Peyer's patch (tissue), 4 donors: ENCODE results near the gene ATF6. TPM values are rescaled to one million over a fixed set of nuclear protein-coding genes. Genes with fewer than 3 reads are reported as not detected.
"Not testable (repeated sequence)": the region's sequence is repeated elsewhere in the genome, so short reads cannot be mapped to it uniquely, and the experiment has no call there.

Source experiments
- DNase-seq, 3 donors: peaks; one replicate each; pipeline ENCODE4 v3.0.0-alpha.2; 2017 to 2019
- H3K27ac ChIP-seq, 4 donors: fragments of 200-600 bp; sonication (generic); one replicate each; pipeline ENCODE4 v1.5.1; 2016 to 2019
- H3K27me3 ChIP-seq, 2 donors: fragments of 200-600 bp; sonication (generic); one replicate each; pipeline ENCODE4 v1.5.1; 2019
- H3K36me3 ChIP-seq, 3 donors: fragments of 200-600 bp; sonication (generic); one replicate each; pipeline ENCODE4 v1.5.1; 2016 to 2019
- H3K4me1 ChIP-seq, 4 donors: fragments of 200-600 bp; sonication (generic); one replicate each; pipeline ENCODE4 v1.5.1; 2016 to 2019
- H3K4me3 ChIP-seq, 4 donors: fragments of 200-600 bp; sonication (generic); 1 replicate in 3 of 4; 2 replicates in 1 of 4; pipeline ENCODE4 v1.5.1; 2016 to 2019; ENCODE audit warnings: mild to moderate bottlenecking in 1 of 4
- H3K9me3 ChIP-seq, 4 donors: fragments of 200-600 bp; sonication (generic); one replicate each; pipeline ENCODE4 v1.5.1; 2016 to 2019; ENCODE audit warnings: mild to moderate bottlenecking in 1 of 4
- POLR2A ChIP-seq, 2 donors: fragments of 450-650 bp; IDR thresholded peaks; one replicate each; pipeline ENCODE4 v1.5.1; 2017; ENCODE audit warnings: antibody characterized with exemption in 2 of 2, mild to moderate bottlenecking in 2 of 2, moderate library complexity in 2 of 2
- total RNA-seq, 4 donors: library from RNA; depleted of rRNA; stranded (reverse); fragments of >200 nt; gene quantifications; one replicate each; pipeline ENCODE4 v1.1.0, GENCODE V29; 2016
- TF ChIP-seq, protein P1 (sequence below), 6 experiments: fragments of 450-650 bp in 4 of 6; fragments of 200-600 bp in 2 of 6; sonication (generic) in 1 of 6; IDR thresholded peaks; one replicate each; pipeline ENCODE4 v1.5.1; 2017 to 2019; ENCODE audit warnings: antibody characterized with exemption in 6 of 6, mild to moderate bottlenecking in 3 of 6, moderate library complexity in 1 of 6

The ATF6 gene
- total RNA-seq, 4 donors from 2014 or later: 15.5 to 21.4 (median 20.8) TPM

DNA sequence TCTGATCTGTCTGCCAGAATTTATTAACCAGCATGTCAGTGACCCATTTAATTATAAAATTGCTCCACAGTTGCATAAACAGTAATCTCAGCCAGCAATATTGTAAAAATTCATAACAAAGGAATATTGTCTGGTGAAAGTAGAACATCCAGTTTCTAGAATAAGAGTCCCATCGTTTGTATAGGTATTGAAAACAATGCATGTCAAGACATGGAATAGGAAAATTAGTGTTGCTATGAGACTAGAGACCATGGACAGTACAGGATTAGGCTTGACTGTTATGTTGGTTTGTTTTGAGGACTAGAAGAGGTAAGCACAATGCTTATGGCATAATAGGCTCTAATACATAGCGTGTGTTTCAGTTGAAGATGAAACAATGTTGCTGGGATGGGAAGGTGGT lies 37.1 kb downstream of the ATF6 start:
- peaks cover 0 to 34% (median 0%) of the 10 kb centered on the region in 3 donors for H3K36me3 ChIP-seq
- no peaks in the 10 kb centered on the region for H3K9me3 ChIP-seq
- no peaks in the 10 kb centered on the region for H3K4me1 ChIP-seq
- no peak overlapping the region for H3K4me3 ChIP-seq
- no peaks in the 10 kb centered on the region for H3K27me3 ChIP-seq
- no peak for DNase-seq
- no peak overlapping the region for H3K27ac ChIP-seq
- TF ChIP-seq POLR2A (IDR thresholded peaks at IDR 0.05): no peak
- TF ChIP-seq, protein P1, sequence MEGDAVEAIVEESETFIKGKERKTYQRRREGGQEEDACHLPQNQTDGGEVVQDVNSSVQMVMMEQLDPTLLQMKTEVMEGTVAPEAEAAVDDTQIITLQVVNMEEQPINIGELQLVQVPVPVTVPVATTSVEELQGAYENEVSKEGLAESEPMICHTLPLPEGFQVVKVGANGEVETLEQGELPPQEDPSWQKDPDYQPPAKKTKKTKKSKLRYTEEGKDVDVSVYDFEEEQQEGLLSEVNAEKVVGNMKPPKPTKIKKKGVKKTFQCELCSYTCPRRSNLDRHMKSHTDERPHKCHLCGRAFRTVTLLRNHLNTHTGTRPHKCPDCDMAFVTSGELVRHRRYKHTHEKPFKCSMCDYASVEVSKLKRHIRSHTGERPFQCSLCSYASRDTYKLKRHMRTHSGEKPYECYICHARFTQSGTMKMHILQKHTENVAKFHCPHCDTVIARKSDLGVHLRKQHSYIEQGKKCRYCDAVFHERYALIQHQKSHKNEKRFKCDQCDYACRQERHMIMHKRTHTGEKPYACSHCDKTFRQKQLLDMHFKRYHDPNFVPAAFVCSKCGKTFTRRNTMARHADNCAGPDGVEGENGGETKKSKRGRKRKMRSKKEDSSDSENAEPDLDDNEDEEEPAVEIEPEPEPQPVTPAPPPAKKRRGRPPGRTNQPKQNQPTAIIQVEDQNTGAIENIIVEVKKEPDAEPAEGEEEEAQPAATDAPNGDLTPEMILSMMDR (IDR thresholded peaks at IDR 0.05): no peak

DNA sequence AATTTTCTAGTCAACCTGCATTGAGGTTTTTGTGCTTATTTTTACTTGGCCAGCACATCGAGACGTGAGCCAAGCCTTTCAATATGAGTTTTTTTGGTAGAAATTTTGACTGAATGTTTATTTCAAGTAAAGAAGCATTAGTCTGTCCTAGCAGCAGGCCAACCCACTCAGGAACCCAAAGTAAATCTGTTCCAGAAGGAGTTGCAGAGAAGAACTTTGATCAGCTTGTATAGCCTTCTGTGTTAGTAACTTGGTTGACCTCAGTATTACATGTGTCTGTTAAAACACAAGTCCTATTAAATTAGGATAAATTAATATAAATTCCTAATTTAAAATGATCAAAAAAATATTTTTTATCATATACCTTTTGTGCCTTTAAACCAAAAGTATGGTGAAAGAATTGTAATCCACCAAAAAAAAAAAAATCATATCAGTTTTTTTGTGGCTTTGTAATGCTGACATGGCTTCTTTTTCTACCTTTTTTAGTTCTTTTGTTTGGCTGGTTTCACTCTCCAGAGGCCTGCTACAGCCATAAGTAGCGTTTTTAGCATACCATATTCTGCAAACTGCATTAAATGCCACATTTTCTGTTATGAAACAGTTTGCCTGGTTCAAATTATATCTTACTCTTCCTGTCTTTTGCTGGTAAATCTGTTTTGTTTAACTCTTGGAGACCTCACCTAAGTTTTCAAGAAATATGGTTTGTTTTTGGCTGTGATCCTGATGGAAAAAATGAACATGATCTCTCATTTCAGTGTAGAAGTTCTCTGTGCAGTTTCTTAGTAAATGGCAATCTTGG lies 39.5 kb downstream of the ATF6 start:
- peaks cover 0 to 22% (median 0%) of the 10 kb centered on the region in 3 donors for H3K36me3 ChIP-seq
- H3K4me3 ChIP-seq: no peak overlapping the region
- no peak for DNase-seq
- no peaks in the 10 kb centered on the region for H3K4me1 ChIP-seq
- H3K9me3 ChIP-seq: no peaks in the 10 kb centered on the region
- H3K27ac ChIP-seq: no peak overlapping the region
- H3K27me3 ChIP-seq: no peaks in the 10 kb centered on the region
- TF ChIP-seq POLR2A (IDR thresholded peaks at IDR 0.05): no peak
- TF ChIP-seq, protein P1 (IDR thresholded peaks at IDR 0.05): no peak

DNA sequence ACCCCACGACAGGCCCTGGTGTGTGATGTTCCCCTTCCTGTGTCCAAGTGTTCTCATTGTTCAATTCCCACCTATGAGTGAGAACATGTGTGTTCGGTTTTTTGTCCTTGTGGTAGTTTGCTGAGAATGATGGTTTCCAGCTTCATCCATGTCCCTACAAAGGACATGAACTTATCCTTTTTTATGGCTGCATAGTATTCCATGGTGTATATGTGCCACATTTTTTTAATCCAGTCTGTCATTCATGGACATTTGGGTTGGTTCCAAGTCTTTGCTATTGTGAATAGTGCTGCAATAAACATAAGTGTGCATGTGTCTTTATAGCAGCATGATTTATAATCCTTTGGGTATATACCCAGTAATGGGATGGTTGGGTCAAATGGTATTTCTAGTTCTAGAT lies 43.1 kb downstream of the ATF6 start:
- H3K27me3 ChIP-seq, H3K4me1 ChIP-seq, H3K9me3 ChIP-seq, H3K27ac ChIP-seq, H3K4me3 ChIP-seq, DNase-seq: not testable (repeated sequence)
- H3K36me3 ChIP-seq: peaks cover 0 to 17% (median 0%) of the 10 kb centered on the region in 3 donors

DNA sequence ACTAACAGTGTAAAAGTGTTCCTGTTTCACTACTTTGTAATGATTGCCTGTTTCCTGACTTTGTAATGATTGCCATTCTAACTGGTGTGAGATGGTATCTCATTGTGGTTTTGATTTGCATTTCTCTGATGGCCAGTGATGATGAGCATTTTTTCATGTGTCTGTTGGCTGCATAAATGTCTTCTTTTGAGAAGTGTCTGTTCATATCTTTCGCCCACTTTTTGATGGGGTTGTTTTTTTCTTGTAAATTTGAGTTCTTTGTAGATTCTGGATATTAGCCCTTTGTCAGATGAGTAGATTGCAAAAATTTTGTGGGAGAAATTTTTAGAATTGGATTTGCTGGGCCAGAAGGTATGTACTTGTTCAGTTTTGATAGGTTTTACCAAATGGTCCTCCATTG lies 43.5 kb downstream of the ATF6 start:
- peaks cover 0 to 20% (median 0%) of the 10 kb centered on the region in 3 donors for H3K36me3 ChIP-seq
- not testable (repeated sequence) for H3K4me3 ChIP-seq, H3K27me3 ChIP-seq, H3K9me3 ChIP-seq, H3K4me1 ChIP-seq, DNase-seq, H3K27ac ChIP-seq

DNA sequence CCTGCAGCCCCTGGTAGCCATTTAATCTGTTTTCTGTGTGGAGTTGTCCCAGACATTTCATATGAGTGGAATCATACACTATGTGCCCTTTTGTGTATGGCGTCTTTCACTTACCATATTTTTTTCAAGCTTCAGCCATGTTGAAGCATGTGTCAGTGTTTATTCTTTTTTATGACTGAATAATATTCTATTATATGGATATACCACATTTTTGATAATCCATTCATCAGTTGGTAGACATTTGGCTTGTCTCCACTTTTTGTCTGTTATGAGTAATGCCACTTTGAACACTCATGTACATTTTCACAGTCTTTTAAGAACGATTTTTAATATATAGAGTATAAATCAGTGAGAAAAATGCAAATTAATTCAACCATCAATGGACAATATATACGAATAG lies 44.7 kb downstream of the ATF6 start:
- DNase-seq: no peak
- H3K4me1 ChIP-seq: no peaks in the 10 kb centered on the region
- H3K27me3 ChIP-seq: no peaks in the 10 kb centered on the region
- no peaks in the 10 kb centered on the region for H3K9me3 ChIP-seq
- no peak overlapping the region for H3K4me3 ChIP-seq
- H3K27ac ChIP-seq: no peak overlapping the region
- TF ChIP-seq, protein P1 (IDR thresholded peaks at IDR 0.05): no peak
- TF ChIP-seq POLR2A (IDR thresholded peaks at IDR 0.05): no peak
- H3K36me3 ChIP-seq: peaks cover 0 to 20% (median 0%) of the 10 kb centered on the region in 3 donors

DNA sequence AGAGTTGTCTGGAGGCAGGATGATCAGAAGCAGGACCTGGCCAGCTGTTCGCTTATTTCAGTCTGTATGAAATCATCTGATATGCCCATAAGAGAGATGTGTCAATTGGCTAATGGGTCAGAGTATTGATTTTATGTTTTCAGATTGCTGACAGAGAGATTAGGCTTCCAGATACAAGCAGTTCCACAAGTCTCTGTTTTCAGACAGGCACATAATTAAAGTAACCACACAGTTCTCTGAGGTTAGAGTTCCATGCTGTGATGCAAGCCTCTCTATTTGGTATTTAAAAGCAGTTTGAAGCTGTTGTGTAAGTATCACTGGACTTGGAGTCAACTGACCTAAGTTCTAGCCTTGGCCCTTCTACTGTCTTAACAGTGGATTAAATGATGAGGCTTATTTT lies 50.1 kb downstream of the ATF6 start:
- Histone ChIP-seq H3K27ac (no peak overlapping the region), H3K9me3 (no peaks in the 10 kb centered on the region), H3K4me1 (no peaks in the 10 kb centered on the region), H3K27me3 (no peaks in the 10 kb centered on the region), H3K36me3 (peaks cover 0 to 26% (median 0%) of the 10 kb centered on the region in 3 donors), H3K4me3 (no peak overlapping the region)
- TF ChIP-seq, protein P1 (IDR thresholded peaks at IDR 0.05): no peak
- no peak for TF ChIP-seq POLR2A (IDR thresholded peaks at IDR 0.05)
- DNase-seq: no peak
